CD4-positive, alpha-beta T cell (primary cell): ENCODE data around the gene PI4KB. TPM values are rescaled to one million over a fixed set of nuclear protein-coding genes. Genes with fewer than 3 reads are reported as not detected.

Experiments used
- ATAC-seq: fragments of 200-7000 bp; cut with Tn5 transposase; one replicate; pipeline ENCODE4 v1.10.0; 2022; ENCODE audit warnings: mild to moderate bottlenecking; ENCODE audit not compliant: poor library complexity
- CTCF ChIA-PET: fragments of 350-600 bp; sonication (Branson Sonifier 250); formaldehyde crosslinking; loops from one replicate; lab custom pipeline; 2021; ENCODE audit warnings: antibody characterized with exemption, inconsistent platforms; lab: Charles Lee
- POLR2A ChIA-PET: fragments of 350-600 bp; sonication (Branson Sonifier 250); formaldehyde crosslinking; loops from one replicate; lab custom pipeline; 2021; ENCODE audit warnings: antibody characterized with exemption, inconsistent platforms; lab: Charles Lee
- DNase-seq, 14 experiments: peaks; one replicate each; pipeline ENCODE4 v3.0.0-alpha.2; 2013 to 2020; ENCODE audit warnings: mixed read lengths in 2 of 14
- H3K27ac ChIP-seq, 2 donors: one replicate each; pipeline versions ENCODE4 v1.5.1 to v1.7.0; 2013; ENCODE audit warnings: low read length in 2 of 2, low read depth in 1 of 2, mild to moderate bottlenecking in 1 of 2
- H3K27me3 ChIP-seq, 2 experiments: 1 replicate in 1 of 2; 2 replicates in 1 of 2; pipeline versions ENCODE4 v1.6.1 to v1.7.0; 2013; ENCODE audit warnings: low read length in 2 of 2, control low read depth in 1 of 2, mild to moderate bottlenecking in 1 of 2, moderate library complexity in 1 of 2; ENCODE audit not compliant: insufficient read depth in 2 of 2, control insufficient read depth in 1 of 2
- H3K36me3 ChIP-seq: one replicate; pipeline ENCODE4 v1.6.1; 2013; ENCODE audit warnings: low read length, control low read depth; ENCODE audit not compliant: insufficient read depth
- H3K4me1 ChIP-seq: one replicate; pipeline ENCODE4 v1.6.1; 2013; ENCODE audit warnings: low read length, control low read depth; ENCODE audit not compliant: insufficient read depth
- H3K4me3 ChIP-seq: one replicate; pipeline ENCODE4 v1.5.1; 2013; ENCODE audit warnings: mild to moderate bottlenecking, low read length, moderate library complexity
- H3K9me3 ChIP-seq, 2 experiments: 1 replicate in 1 of 2; 2 replicates in 1 of 2; pipeline versions ENCODE4 v1.6.1 to v1.7.0; 2013; ENCODE audit warnings: low read length in 2 of 2, mild to moderate bottlenecking in 2 of 2, control low read depth in 1 of 2, moderate library complexity in 1 of 2; ENCODE audit not compliant: control insufficient read depth in 1 of 2, insufficient read depth in 1 of 2
- H3K27ac Mint-ChIP-seq: one replicate; pipeline ENCODE4 v1.8.0; 2020; ENCODE audit warnings: mixed read lengths
- H3K27me3 Mint-ChIP-seq: one replicate; pipeline ENCODE4 v1.8.0; 2021; ENCODE audit warnings: mixed read lengths
- H3K36me3 Mint-ChIP-seq: one replicate; pipeline ENCODE4 v1.8.0; 2021; ENCODE audit warnings: low read depth, mixed read lengths
- H3K4me1 Mint-ChIP-seq: one replicate; pipeline ENCODE4 v1.8.0; 2021; ENCODE audit warnings: low read depth, mixed read lengths
- H3K4me3 Mint-ChIP-seq: one replicate; pipeline ENCODE4 v1.8.0; 2020; ENCODE audit warnings: mild to moderate bottlenecking, mixed read lengths
- H3K9me3 Mint-ChIP-seq: one replicate; pipeline ENCODE4 v1.8.0; 2020; ENCODE audit warnings: mixed read lengths
- intact Hi-C, 2 experiments: fragments of 100-400 bp; cut with DNase I in 1 of 2; cut with micrococcal nuclease in 1 of 2; formaldehyde crosslinking; loops; one replicate each; pipeline versions ENCODE4 v1.15.1 to v1.9.0; 2023 to 2025; cut with DNase I, micrococcal nuclease
- total RNA-seq, 174 experiments: library from RNA in 2 of 174; stranded (reverse) in 2 of 174; gene quantifications; one replicate each; pipeline ENCODE4 v1.2.3 and lab custom pipeline; 2021 to 2026
- TF ChIP-seq, protein P1 (sequence below): fragments of 200-600 bp; IDR thresholded peaks from one replicate; pipeline ENCODE4 v1.8.0; 2022; ENCODE audit warnings: antibody characterized with exemption, mild to moderate bottlenecking

The PI4KB gene
- total RNA-seq, 2 experiments from 2014 or later: 50.2 to 51.0 TPM

GRCh38 chr1:151364996-151365395 lies 37.8 kb upstream of the PI4KB start:
- Histone ChIP-seq H3K27me3 (no peaks in the 10 kb centered on the region), H3K4me1 (no peaks in the 10 kb centered on the region), H3K9me3 (peaks cover 0 to 12% of the 10 kb centered on the region in 2 experiments), H3K36me3 (no peaks in the 10 kb centered on the region), H3K27ac (no peak overlapping the region), H3K4me3 (no peak overlapping the region)
- DNase-seq (no peak), ATAC-seq (no peak)
- CTCF ChIA-PET: no interaction called here
- POLR2A ChIA-PET: no interaction called here
- intact Hi-C loops: no loop called here
- no peak overlapping the region for H3K27ac Mint-ChIP-seq
- no peaks in the 10 kb centered on the region for H3K27me3 Mint-ChIP-seq
- no peak overlapping the region for H3K4me3 Mint-ChIP-seq
- H3K9me3 Mint-ChIP-seq: peaks cover 3% of the 10 kb centered on the region
- TF ChIP-seq, protein P1, sequence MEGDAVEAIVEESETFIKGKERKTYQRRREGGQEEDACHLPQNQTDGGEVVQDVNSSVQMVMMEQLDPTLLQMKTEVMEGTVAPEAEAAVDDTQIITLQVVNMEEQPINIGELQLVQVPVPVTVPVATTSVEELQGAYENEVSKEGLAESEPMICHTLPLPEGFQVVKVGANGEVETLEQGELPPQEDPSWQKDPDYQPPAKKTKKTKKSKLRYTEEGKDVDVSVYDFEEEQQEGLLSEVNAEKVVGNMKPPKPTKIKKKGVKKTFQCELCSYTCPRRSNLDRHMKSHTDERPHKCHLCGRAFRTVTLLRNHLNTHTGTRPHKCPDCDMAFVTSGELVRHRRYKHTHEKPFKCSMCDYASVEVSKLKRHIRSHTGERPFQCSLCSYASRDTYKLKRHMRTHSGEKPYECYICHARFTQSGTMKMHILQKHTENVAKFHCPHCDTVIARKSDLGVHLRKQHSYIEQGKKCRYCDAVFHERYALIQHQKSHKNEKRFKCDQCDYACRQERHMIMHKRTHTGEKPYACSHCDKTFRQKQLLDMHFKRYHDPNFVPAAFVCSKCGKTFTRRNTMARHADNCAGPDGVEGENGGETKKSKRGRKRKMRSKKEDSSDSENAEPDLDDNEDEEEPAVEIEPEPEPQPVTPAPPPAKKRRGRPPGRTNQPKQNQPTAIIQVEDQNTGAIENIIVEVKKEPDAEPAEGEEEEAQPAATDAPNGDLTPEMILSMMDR: no peak
- no peaks in the 10 kb centered on the region for H3K4me1 Mint-ChIP-seq
- no peaks in the 10 kb centered on the region for H3K36me3 Mint-ChIP-seq

- H3K36me3 Mint-ChIP-seq: no peaks in the 10 kb centered on the region
- POLR2A ChIA-PET: no interaction called here
- intact Hi-C loops: no loop called here
- H3K27ac Mint-ChIP-seq: no peak overlapping the region
- no peaks in the 10 kb centered on the region for H3K36me3 ChIP-seq
- no peak for ATAC-seq
- no peak for DNase-seq
- H3K4me3 Mint-ChIP-seq: no peak overlapping the region
- H3K4me1 ChIP-seq: no peaks in the 10 kb centered on the region
- TF ChIP-seq, protein P1: no peak
- H3K27me3 Mint-ChIP-seq: no peaks in the 10 kb centered on the region
- no peak overlapping the region for H3K4me3 ChIP-seq
- H3K9me3 Mint-ChIP-seq: peaks cover 3% of the 10 kb centered on the region
- CTCF ChIA-PET: no interaction called here
- H3K27ac ChIP-seq: no peak overlapping the region
- no peaks in the 10 kb centered on the region for H3K27me3 ChIP-seq
- H3K4me1 Mint-ChIP-seq: no peaks in the 10 kb centered on the region
- H3K9me3 ChIP-seq: peaks cover 0 to 12% of the 10 kb centered on the region in 2 experiments
Measured at GRCh38 chr1:151362308-151363155, 35.3 kb upstream of the PI4KB start.

GRCh38 chr1:151361883-151362282 lies 34.7 kb upstream of the PI4KB start:
- peaks cover 3% of the 10 kb centered on the region for H3K9me3 Mint-ChIP-seq
- ChIA-PET POLR2A (no interaction called here), CTCF (no interaction called here)
- H3K27me3 ChIP-seq: no peaks in the 10 kb centered on the region
- intact Hi-C loops: no loop called here
- H3K4me3 ChIP-seq: no peak overlapping the region
- H3K27ac Mint-ChIP-seq: no peak overlapping the region
- ATAC-seq (no peak), DNase-seq (no peak)
- H3K27ac ChIP-seq: no peak overlapping the region
- peaks cover 0 to 12% of the 10 kb centered on the region in 2 experiments for H3K9me3 ChIP-seq
- H3K4me1 Mint-ChIP-seq: no peaks in the 10 kb centered on the region
- H3K4me3 Mint-ChIP-seq: no peak overlapping the region
- no peaks in the 10 kb centered on the region for H3K4me1 ChIP-seq
- no peaks in the 10 kb centered on the region for H3K36me3 ChIP-seq
- TF ChIP-seq, protein P1: no peak
- H3K36me3 Mint-ChIP-seq: no peaks in the 10 kb centered on the region
- H3K27me3 Mint-ChIP-seq: no peaks in the 10 kb centered on the region
